ENCODE results near the gene ASPHD2.
A peak's percentile ranks its signal among the peaks of the same experiment; 100 is the strongest.

Gene ASPHD2

GRCh38 chr22:26479043-26479791 is 50.2 kb downstream of the ASPHD2 start:
- Histone ChIP-seq H3K9me3 (ENCODE audit: control insufficient read depth, insufficient read depth, low read length) (no peaks in the 10 kb centered on the region), H3K9me2 (replicated peaks; ENCODE audit: control insufficient read depth, low read length) (no peaks in the 10 kb centered on the region), H3K4me1 (ENCODE audit: control insufficient read depth, low read length) (peaks cover 68% of the 10 kb centered on the region), H3K27ac (ENCODE audit: low read depth, low read length) (peak overlapping the region; percentile 98), H3K79me2 (ENCODE audit: control insufficient read depth, low read length) (peaks cover 98% of the 10 kb centered on the region), H3K36me3 (ENCODE audit: control insufficient read depth, low read length) (peaks cover 83% of the 10 kb centered on the region), H3K4me2 (ENCODE audit: low read length) (peak overlapping the region; percentile 98), H3K27me3 (ENCODE audit: control insufficient read depth, low read length) (no peaks in the 10 kb centered on the region), H3K4me3 (ENCODE audit: low read length) (peak overlapping the region; percentile 97), H3F3A (ENCODE audit: control insufficient read depth, insufficient read depth) (peaks cover 29% of the 10 kb centered on the region), H4K20me1 (ENCODE audit: control insufficient read depth, insufficient read depth, low read depth, low read length) (no peaks in the 10 kb centered on the region)
- TF ChIP-seq CTCF (IDR thresholded peaks at IDR 0.05; ENCODE audit: low read depth, low read length, poor library complexity, severe bottlenecking) = peak; percentile 36
- no peak for TF ChIP-seq EZH2phosphoT487 (IDR thresholded peaks at IDR 0.05; ENCODE audit: borderline replicate concordance, low read length)

- H3K4me2 ChIP-seq (ENCODE audit: low read length) = peak overlapping the region; percentile 98
- peak overlapping the region; percentile 97 for H3K4me3 ChIP-seq (ENCODE audit: low read length)
- no peaks in the 10 kb centered on the region for H3K9me3 ChIP-seq (ENCODE audit: control insufficient read depth, insufficient read depth, low read length)
- H3K27ac ChIP-seq (ENCODE audit: low read depth, low read length) = peak overlapping the region; percentile 98
- H3F3A ChIP-seq (ENCODE audit: control insufficient read depth, insufficient read depth) = peaks cover 35% of the 10 kb centered on the region
- H3K27me3 ChIP-seq (ENCODE audit: control insufficient read depth, low read length) = no peaks in the 10 kb centered on the region
- H3K36me3 ChIP-seq (ENCODE audit: control insufficient read depth, low read length) = peaks cover 76% of the 10 kb centered on the region
- no peaks in the 10 kb centered on the region for H4K20me1 ChIP-seq (ENCODE audit: control insufficient read depth, insufficient read depth, low read depth, low read length)
- no peaks in the 10 kb centered on the region for H3K9me2 ChIP-seq (replicated peaks; ENCODE audit: control insufficient read depth, low read length)
- TF ChIP-seq CTCF (IDR thresholded peaks at IDR 0.05; ENCODE audit: low read depth, low read length, poor library complexity, severe bottlenecking) (no peak), EZH2phosphoT487 (IDR thresholded peaks at IDR 0.05; ENCODE audit: borderline replicate concordance, low read length) (no peak)
- peaks cover 72% of the 10 kb centered on the region for H3K4me1 ChIP-seq (ENCODE audit: control insufficient read depth, low read length)
- H3K79me2 ChIP-seq (ENCODE audit: control insufficient read depth, low read length) = peaks cover 98% of the 10 kb centered on the region
Observed at GRCh38 chr22:26479792-26480610, 50.9 kb downstream of the ASPHD2 start.

- peaks cover 99% of the 10 kb centered on the region for H3K79me2 ChIP-seq (ENCODE audit: control insufficient read depth, low read length)
- no peaks in the 10 kb centered on the region for H4K20me1 ChIP-seq (ENCODE audit: control insufficient read depth, insufficient read depth, low read depth, low read length)
- no peaks in the 10 kb centered on the region for H3K9me3 ChIP-seq (ENCODE audit: control insufficient read depth, insufficient read depth, low read length)
- H3F3A ChIP-seq (ENCODE audit: control insufficient read depth, insufficient read depth) = peaks cover 37% of the 10 kb centered on the region
- H3K4me3 ChIP-seq (ENCODE audit: low read length) = peak overlapping the region; percentile 97
- H3K4me1 ChIP-seq (ENCODE audit: control insufficient read depth, low read length) = peaks cover 77% of the 10 kb centered on the region
- no peaks in the 10 kb centered on the region for H3K9me2 ChIP-seq (replicated peaks; ENCODE audit: control insufficient read depth, low read length)
- no peaks in the 10 kb centered on the region for H3K27me3 ChIP-seq (ENCODE audit: control insufficient read depth, low read length)
- TF ChIP-seq CTCF (IDR thresholded peaks at IDR 0.05; ENCODE audit: low read depth, low read length, poor library complexity, severe bottlenecking) (no peak), EZH2phosphoT487 (IDR thresholded peaks at IDR 0.05; ENCODE audit: borderline replicate concordance, low read length) (no peak)
- H3K4me2 ChIP-seq (ENCODE audit: low read length) = peak overlapping the region; percentile 98
- peak overlapping the region; percentile 98 for H3K27ac ChIP-seq (ENCODE audit: low read depth, low read length)
- H3K36me3 ChIP-seq (ENCODE audit: control insufficient read depth, low read length) = peaks cover 78% of the 10 kb centered on the region
Observed at GRCh38 chr22:26480611-26480932, 51.5 kb downstream of the ASPHD2 start.

Measured in DOHH2 (cell line).